Hematopoietic multipotent progenitor cell treated with erythropoietin and hydrocortisone succinate and interleukin-3 and kit ligand, for 17 days (in vitro differentiated cells): ENCODE results near the gene TBXT.
"Not testable (repeated sequence)": the region's sequence is repeated elsewhere in the genome, so short reads cannot be mapped to it uniquely, and the experiment has no call there.

Source experiments
- DNase-seq: peaks from one replicate; pipeline ENCODE4 v3.0.0-alpha.2; 2015; ENCODE audit warnings: low spot score

TBXT gene

DNA sequence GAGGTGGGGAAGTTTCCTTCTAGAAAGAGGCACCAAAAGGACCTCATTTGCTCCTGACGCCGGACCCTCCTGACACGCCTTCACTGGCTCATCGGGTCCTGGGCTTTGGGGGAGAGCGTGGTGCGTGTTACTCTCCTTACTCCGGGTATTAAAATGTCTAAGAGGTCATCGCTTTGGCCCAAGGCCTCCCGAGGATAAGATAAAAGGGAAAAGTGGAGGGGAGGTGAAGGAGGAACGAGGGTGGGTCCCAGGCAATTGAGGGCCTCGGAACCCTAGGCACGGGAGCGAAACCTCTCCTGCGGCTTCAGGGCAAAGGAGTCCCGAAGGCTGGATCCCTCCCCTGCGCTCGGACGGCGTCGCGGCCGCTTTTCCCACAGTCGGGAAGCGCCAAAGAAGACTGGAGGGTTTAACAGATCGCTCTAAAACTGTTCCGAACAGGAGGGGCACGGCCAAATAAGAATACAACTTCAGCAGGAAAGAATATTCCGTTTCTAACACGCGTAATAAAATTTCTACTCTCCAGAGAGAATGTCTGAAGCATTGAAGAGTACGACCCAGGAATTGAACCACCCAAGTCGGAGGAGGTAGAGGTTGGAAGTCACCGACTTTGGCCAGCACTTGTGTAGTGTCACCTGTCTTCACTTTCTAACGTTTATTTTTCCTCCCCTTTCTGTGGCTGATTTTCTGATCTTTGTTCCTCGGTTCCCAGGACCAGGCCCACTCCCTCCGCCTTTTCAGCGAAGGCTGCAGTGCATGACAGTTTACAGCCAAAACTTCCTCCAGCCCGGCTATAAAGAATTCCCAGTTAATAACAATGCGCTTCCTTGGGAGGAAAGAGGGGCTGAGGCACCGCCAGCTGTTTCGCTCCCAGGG is 2.1 kb upstream of the TBXT start:
- DNase-seq: no peak

DNA sequence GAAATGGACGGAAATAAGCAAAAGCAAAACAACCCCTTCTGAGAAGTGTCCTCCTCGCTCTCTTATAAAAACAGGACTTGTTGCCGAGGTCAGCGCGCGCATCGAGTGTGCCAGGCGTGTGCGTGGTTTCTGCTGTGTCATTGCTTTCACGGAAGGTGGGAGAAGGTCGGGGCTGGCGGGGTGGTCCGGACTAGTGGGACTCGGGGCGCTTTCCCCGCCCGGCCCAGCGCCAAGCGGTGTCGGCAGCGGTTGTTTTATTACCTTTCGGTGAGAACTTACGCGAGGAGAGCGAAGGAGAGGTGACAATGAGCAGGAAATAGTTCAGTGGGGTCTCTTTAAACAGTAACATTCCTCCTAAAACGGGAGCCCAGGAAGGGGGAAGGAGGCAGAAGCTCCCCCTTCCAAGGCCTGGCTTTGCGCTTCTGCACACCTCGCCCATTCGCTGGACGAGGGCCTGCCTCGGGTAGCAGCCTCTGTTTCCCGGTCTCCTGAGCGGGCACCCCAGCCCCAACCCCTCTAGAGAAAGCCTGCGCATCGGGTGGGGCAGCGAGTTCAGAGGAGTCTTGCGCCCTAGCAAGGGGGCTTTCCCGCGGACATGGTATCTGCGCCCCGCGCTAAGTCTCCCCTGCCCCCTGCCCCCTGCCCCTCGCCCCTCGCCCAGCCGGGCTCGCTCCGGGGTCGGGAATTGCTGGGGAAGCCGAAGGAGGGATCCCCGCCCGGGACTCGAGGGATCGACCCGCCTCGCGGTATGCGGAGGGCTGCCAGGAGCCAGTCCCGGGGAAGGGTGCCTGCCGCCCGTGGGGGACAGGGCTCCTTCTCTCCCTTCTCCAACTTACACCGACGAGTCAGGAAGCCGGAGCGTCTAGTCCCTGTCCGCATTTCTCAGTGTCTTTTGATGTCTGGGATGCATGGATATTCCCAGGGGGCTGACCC is 1.2 kb upstream of the TBXT start:
- no peak for DNase-seq

DNA sequence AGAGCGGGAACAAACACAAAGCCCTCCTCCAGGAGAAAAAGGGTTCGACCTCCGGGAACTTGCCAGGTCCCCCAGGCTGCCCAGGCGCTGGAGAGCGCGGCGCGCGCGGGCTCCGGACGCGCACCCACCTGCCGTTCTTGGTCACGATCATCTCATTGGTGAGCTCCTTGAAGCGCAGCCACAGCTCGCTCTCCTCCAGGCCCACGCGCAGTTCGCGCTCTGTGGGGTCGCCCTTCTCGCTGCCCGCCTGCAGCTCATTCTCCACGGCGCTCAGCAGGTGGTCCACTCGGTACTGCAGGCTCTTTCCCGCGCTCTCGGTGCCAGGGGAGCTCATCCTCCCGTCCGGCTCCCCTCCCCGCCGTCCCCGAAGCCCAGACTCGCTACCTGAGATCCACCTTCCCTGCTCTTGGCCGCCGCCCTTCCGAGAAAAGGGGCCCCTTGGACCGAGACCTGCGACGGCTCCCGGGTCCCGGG is 356 bp downstream of the TBXT start:
- DNase-seq: no peak

DNA sequence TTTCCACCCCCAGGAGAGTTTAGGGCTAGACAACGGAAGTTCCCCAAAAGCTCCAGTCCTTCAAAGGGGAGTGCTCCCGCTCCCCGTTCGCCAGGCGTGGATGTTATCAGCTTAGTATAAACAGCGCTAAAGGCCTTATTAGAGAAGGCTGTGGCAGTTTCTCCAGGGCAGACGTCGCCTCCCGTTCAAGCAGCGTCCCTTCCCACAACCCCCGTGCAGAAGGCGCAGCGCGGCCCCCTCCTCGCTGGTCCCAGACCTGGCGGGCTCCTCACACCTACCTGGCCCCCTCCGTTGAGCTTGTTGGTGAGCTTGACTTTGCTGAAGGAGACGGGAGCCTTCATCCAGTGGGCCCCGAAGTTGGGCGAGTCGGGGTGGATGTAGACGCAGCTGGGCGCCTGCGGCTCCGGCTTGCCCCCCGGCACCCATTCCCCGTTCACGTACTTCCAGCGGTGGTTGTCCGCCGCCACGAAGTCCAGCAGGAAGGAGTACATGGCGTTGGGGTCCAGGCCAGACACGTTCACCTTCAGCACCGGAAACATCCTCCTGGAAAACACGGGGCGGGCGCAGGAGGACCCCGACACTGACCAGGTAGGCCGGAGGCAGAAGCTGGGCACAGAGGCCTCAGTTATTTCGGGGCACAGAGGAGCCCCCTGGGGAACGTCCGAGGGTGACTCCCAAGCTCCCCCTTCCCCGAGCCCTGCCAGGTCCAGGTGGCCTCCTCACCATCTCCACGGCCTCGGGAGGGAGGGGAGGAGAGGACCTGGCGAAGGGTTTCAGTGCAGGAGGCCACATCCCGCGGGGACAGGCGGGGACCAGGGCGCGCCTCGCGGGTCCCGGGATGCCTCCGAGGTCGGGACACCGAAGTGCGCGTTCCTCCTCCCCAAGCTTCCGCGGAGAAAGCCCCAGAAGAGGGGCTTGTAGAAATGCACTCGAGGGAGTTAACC is 1.1 kb downstream of the TBXT start:
- no peak for DNase-seq

DNA sequence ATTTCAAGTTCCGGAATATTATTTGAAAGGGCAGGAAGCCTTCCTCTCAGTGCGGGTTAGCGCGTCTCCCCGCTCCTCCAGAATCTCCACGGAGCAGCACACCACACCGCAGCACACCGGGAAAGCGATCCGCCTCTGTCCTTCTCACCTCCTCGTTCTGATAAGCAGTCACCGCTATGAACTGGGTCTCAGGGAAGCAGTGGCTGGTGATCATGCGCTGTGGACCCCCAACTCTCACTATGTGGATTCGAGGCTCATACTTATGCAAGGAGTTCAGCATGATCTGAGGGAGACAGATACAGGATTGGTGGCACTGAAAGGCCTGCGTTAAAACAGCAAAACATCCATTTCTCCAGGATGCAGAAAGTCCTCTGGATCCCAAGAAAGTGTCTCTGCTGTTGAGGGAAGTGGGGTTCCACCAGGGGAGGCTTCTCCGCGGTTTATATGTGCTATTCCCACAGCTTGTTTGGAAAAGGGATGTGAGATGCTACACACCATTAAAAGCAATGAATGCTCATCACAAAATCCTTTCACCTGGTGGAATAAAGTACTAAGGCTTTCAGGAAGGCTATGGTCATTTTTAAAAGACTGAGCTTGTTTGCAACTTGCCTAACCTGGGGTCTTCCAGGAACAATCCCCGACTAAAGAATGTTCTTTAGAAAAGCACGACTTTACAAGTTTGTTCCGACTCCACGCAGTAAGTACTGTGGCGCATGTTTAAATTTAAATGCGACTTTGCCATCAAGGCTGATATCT is 1.9 kb downstream of the TBXT start:
- DNase-seq: no peak

DNA sequence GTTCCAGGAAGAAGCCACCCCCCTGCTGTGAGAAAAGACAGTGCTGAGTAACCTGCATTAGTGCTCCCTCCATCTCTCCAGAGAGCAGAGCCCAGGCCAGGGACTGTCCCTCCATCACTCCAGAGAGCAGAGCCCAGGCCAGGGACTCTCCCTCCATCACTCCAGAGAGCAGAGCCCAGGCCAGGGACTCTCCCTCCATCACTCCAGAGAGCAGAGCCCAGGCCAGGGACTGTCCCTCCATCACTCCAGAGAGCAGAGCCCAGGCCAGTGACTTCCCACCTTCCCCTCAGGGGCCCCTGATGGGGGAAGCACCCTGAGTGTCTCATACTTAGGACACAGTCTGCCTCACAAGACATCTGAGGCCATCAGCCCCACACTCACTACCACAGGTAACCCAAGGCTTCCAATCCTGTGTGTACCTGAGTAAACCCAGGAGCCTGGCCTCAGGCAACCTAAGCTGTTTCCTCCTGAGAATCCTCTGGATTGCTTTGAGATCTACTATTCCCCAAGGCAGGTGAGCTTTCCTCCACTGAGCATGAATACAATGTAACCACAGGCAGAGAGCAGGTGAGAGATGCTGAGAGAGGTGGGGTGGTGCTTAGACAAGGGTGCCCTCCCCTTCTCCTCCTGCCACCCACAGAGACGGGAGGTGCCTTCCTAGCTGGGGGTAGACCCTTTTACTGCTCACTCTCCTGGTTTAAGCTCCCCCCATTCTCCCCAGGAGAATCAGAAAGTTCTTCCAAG is 4.9 kb downstream of the TBXT start:
- DNase-seq: no peak

DNA sequence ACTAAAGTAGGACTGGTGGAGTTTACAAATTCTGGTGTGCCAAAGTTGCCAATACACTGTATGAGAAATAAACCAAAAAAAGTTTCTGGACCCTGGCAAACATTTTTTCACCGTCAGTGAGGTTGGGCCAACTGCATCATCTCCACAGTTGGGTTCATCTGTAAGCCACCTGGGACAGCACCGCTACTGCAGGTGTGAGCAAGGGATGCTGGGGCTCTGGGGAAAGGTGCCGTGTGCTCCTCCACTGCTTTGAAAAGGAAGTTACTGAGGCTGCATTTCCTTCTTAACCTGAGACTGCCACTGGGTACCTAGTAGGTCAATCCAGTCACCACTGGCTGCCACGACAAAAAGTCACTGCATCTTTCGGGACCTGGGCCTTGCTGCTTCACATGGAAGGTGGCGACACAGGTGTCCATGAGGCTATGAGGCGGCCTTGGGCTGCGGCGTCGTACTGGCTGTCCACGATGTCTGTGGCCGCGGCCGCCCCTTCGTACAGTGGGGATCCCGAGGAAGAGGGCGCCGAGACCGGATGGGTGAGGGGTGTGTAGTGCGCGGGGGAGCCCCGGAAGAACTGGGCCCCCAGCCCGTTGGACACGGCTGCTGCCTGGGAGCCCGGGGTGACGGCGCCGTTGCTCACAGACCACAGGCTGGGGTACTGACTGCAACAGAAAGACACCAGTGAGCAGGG is 9.6 kb downstream of the TBXT start:
- DNase-seq: no peak

DNA sequence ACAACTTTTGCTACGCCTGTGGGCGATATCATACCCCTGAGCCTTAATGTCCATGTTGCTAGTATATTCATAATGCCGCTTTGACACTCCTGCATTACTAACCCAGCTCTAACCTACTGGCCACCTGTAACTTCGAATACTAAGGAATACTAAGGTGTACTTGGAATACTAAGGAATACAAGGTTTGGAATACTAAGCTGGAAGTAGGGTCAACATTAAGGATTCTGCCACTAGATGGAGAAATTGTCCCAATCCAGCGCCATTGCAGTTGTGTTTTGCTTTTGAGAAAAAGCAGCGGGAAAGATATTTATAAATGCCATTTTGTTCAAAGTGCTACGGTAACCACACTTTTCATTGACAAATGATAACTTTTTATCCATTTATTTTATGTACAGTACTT is 10.7 kb downstream of the TBXT start:
- no peak for DNase-seq

DNA sequence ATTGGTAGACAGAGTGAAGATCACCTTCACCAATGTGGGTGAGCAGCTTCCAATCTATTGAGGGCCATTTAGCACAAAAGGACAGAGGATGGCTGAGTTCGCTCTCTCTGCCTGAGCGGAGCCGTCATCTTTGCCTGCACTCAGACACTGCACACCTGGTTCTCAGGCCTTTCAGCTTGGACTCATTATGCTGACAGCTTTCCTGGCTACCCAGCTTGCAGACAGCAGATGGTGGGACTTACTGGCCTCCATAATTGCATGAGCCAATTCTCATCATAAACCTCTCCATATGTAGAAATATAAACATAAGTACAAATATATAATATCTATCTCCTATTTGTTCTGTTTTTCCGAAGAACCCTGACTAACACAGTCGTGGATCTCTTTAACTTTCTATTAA is 13.7 kb downstream of the TBXT start:
- DNase-seq: no peak

DNA sequence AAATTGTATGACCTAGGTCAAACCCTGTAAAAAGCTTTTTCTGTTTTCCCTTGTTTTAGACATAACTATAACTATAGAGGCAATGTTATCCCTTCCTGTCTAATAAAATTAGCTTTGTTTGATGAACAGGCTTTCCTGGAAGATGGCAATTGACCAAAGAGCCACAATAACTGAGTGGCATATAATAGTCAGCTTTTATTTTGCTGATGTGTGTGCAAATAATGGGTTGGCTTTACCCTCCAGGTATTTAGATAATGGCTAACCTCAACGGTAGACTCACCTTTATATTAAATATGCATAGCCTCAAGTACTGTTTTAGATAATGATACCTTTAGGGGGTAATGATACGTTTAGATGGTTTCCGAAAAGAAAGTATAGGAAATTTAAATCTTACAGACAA is 15.0 kb downstream of the TBXT start:
- no peak for DNase-seq

DNA sequence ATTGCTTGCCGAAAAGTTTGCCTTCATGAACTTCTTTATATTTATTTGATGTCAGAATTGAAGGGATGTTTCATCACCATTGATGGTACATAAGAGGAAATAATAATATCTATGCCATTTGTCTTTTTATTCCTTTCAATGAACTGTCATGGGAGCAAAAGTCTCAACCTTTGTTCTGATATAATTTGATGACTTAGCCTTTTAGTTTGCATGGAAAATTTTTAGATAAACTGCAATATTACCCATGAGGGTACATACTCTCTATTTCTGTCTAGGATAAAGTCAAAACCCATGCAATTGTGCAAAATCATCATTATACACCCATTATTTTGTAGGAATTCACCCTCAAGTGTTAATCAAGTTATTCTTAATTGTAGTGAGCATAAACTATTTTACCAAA is 15.9 kb downstream of the TBXT start:
- DNase-seq: no peak

DNA sequence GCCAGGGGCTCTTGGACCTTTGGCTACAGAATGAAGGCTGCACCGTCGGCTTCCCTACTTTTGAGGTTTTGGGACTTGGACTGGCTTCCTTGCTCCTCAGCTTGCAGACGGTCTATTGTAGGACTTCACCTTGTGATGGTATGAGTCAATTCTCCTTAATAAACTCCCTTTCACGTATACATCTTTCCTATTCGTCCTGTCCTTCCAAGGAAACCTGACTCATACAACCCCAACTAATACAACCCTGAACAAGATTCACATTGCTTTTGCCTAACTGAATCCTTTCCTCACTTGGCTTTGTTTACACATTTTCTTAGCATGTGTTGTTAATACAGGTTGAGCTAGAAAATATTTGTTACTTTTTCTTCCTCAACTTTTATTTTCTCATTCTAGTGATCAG is 21.9 kb downstream of the TBXT start:
- DNase-seq: no peak

DNA sequence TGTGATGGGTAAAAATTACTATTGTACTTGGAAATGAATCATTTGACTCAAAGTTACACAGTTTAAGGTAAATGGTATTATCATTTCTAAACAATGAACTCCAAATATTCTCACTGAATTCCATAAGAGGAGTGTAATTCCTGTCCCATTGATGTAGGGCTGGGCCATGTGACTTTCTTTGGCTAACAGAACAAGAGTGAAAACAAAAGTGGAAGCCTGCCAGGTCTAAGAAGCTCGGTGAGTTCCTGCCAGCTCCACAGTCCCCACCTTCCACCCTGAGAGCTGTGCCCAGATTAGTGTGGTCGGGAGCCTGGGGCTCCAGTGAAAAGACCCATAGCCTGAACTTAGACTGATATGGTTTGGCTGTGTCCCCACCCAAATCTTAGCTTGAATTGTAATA is 24.6 kb downstream of the TBXT start:
- DNase-seq: no peak

DNA sequence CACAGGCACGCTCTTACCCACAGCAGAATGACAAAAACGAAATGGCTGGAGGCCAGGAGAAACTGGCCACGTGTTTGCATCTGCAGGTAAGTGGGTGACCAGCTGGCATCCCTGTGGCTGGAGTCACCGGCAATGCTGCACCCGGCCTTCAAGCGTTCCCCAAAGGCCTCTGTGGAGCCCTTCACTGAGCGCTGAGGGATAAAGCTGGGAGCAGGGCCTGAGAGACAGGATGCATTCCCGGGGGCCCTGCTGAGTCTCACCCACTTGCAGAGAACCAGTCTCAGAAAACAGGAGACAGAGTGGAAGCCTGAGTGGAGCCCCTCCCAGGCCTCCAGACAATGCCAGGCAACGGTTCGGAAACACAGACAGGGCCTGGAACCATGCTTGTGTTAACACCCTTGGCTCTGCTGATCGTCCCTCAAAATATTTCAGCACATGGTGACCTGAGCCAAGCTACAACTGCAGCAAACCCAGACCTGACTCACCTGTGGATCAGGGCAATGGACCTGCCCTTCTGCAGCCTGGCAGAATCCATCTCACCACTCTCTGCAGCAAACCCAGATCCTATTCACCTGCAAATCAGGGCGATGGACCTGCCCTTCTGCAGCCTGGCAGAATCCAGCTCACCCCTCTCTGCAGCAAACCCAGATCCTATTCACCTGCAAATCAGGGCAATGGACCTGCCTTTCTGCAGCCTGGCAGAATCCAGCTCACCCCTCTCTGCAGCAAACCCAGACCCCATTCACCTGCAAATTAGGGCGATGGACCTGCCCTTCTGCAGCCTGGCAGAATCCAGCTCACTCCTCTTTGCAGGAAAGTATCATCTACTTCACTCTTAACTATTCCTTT is 39.8 kb downstream of the TBXT start:
- DNase-seq: no peak

DNA sequence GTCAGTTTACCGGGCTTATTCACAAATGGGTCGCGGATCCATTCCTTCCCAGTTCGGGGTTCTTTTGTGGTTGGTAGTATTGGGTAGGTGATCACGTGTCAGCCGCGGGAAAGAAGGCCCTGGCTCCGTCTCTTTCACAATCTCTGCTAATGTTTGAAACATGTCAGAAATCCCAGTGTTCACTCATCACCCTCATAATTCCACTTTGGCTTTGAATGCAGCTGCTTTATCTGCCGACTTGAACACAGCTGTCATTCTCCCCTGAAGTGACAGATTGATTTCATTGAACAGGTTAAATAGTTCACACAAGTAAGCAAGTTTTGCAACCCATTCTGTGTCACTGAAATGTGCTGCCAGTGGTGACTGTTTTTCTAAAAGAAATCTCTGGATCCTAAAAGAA is 44.5 kb downstream of the TBXT start:
- DNase-seq: not testable (repeated sequence)

DNA sequence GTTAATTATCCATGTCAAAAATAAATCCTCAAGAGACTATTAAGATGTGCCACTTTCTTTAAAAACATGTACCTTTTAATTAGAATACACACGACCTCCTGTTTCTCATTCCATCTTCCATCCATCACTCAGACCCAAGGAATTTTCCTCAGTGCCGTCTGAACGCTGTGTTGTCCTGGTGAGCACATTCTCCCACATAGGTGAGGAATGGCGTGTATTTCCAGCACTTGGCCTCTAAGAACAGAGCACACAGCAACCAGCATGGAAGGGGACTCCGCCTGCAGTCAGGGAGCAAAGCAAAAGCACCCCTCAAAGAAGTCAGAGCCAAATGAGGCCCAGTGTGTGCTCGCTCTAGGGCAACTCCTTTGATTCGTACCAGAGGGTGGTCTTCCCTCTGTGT is 45.9 kb downstream of the TBXT start:
- no peak for DNase-seq

DNA sequence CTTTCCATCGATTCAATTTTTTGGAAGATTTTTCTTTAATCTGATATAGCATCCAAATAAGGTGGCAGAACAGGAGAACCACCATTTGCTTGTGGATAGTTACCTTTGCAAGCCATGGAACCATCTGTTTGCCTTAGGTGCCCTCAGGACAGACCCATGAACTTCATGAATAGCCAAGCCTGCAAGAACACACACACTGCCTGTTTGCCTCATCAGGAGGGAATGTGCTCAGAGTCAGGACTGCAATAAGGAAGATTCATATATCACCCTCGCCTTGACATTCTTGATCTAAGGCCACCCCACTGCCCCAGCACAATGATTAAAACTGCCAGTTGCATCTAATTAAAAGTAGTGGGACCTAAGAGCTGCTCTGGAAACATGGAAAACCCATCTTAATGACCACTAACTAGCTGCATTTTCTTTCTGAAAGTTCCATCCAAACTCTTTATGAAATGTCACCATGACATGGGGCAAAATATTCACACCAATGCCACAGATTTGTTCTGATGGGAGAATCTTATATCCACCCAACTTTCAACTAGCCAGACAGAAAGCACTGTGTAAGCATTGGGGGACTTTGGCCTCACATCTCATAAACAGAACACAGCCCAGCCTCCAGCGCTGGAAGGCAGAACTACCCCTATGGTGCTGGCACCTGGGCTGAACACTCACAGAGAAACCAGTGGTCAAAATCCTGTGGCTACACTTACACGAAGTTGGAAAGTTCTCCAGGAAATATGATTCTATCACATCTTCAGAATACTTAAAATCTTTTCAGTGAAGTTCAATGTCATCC is 48.3 kb downstream of the TBXT start:
- DNase-seq: no peak

DNA sequence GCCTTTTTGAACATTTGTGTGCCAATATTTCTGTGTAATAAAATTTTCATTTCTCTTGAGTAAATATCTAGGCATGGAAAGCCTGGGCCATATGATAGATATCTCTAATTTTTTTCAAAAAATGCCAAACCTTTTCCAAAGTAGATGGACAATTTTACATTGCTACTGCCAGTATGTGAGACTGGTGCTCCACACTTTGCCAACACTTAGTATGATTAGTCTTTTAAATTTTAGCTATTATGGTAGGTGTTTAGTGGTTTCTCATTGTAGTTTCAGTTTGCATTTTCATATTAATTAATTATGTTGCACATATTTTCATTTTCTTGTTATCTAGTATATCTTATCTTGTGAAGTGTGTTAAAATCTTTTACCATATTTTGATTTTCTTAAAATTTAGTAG is 52.0 kb downstream of the TBXT start:
- DNase-seq: no peak
